Renal cortical epithelial cell (primary cell): ENCODE results near the gene NXPH3. TPM values are rescaled to one million over a fixed set of nuclear protein-coding genes. Genes with fewer than 3 reads are reported as not detected.
"Not testable (repeated sequence)": the region's sequence is repeated elsewhere in the genome, so short reads cannot be mapped to it uniquely, and the experiment has no call there.

Experiments used
- DNase-seq: peaks from one replicate; pipeline ENCODE4 v3.0.0-alpha.2; 2011; ENCODE audit warnings: low read depth
- total RNA-seq: library from RNA; depleted of rRNA; stranded (reverse); fragments of >200 nt; gene quantifications from 2 replicates; pipeline ENCODE4 v1.2.3, GENCODE V29; 2014

The NXPH3 gene
- total RNA-seq, 1 donor from 2014 or later: 0.10 TPM

- DNase-seq: no peak
Measured at GRCh38 chr17:49554694-49555494, 20.8 kb upstream of the NXPH3 start.

DNA sequence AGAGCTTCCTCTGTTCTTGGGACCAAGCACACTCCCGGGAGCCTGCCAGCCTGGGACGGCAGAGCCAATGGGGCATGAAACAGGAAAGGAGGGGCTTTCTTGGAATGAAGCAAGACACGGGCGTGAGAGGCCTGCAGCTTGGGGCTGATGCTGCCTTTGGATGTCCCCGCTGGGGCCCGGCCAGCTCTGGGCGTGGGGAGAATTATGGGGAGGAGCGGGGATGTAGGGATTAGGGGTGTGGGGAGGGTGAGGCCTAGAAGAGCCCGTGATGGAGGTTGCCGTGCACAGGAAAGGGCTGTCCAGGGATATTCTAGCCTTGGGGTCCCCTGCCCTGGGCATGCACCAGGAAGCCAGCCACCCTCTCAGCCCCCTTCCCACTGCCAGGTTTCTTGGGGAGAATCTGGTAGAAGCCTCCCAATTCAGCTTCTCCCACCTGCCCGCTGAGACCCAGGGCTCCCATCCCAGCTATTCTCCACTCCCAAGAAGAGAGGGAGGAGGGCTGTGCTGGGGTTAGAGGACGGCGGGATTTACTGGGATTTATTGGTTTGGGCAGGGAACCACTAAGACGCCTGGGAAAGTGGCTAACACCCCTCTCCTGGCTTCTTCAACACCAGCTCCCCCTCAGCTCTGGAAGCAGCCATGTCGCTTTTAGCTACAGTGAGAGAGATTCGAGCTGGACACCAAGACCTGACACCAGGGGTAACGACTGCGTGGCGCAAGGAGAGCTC lies 20.0 kb upstream of the NXPH3 start:
- peak; percentile 26 for DNase-seq

DNA sequence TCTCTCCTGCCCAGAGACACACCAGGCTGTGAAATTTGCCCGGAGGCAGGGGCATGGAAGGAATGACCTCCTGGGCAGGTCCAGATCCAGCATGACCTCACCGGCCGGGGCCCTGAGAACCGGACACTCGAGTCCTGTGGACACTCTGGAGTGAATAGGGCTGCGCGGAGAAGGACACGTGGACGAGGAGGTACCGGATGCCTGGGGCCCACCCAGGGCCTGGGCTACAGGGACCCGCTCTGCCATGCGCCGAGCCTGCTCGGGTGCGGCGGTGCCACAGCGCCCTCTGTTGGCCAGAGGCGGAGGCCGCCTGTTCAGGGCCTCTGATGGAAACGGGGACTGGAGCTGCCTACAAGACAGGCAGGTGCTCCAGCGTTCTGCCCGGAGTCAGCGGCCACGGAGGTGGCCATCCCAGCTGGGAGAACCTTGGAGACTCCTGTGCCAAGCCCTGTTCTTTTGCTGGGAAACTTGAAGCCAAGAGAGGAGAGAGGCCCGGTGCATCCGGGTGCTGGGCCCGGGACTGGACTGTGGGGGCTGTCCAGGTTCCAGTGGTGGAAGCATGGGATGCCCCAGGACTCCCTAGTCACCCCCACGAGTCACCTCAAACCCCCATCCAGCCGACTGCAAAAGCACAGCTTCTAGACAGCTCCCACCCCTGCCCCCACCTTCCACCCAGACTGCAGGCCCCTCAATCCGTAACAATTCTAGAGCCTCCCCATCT lies 19.3 kb upstream of the NXPH3 start:
- DNase-seq: peak; percentile 12

DNA sequence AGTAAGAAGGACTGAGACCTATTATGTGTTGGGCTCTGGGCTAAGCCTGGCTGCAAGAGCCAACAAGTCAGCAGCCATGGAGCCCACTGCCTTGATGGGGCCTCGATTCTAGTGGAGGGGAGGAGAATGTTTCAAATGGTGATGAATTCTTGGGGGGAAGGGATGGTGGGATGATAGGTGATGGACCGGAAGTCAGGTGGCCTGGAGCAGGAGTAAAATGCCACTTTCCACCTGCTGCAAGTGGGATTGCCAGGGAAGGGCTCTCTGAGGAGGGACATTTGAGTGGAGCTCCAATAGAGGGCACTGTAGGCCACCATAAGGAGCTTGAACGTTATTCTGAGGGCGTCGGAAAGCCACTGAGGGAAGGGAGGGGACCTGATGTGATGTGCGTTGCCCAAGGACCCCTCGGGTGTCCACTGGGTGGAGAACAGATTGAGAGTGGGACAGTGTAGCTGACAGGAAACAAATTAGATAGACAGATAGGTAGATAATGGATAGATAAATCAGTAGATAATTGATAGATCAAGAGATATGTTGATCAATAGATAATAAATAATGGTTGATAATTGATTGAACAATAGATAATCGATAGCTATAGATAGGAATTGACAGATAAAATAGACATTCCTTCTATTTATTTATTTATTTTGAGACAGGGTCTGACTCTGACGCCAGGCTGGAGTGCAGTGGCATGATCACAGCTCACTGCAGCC lies 18.2 kb upstream of the NXPH3 start:
- peak; percentile 47 for DNase-seq

GRCh38 chr17:49564638-49565037 lies 11.0 kb upstream of the NXPH3 start:
- DNase-seq: no peak

DNA sequence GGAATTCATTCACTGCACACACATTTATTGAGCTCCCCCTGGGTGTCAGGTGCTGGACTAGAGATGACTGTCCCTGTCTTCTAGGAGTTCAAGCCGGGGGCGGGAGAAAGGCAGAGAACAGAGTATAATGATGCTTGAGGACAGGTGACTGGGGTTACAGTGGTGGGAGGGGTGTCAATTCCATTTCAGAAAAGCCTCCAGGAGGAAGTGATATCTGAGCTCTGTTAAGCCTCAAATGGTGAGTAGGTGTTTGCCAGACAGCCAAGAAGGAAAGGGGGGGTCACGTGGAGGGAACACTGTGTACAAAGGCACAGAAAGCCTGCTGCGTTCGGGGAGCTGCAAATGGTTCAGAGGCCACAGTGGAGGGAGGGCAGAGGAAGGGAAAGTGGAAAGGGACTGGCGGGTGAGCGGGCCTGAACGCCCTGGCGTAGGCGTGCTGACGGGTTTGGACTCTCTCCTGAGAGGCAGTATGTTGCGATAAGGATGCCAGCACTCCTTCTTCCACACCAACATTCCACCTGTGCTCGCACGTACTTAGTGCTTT lies 9.7 kb upstream of the NXPH3 start:
- peak; percentile 60 for DNase-seq

DNA sequence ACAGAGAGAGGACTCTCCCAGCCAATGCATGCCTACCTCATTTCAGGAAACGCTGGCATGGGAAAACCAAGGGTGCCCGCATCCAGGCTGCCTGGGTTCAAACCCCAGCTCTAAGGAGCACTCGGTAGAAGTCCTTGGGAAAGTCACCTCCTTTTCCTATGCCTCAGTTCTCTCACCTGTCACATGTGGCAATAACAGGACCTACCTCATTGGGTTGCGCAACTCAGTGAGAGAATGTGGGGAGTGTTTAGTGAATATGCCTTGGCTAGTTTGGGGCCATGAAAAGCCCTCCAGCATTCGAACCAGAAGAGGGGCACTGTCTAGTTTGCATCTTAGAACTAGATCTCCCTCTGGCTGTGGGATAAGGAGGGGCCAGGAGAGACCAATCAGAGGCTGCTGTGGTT lies 9.0 kb upstream of the NXPH3 start:
- peak; percentile 28 for DNase-seq

- DNase-seq: no peak
Measured at GRCh38 chr17:49567104-49567521, 8.6 kb upstream of the NXPH3 start.

DNA sequence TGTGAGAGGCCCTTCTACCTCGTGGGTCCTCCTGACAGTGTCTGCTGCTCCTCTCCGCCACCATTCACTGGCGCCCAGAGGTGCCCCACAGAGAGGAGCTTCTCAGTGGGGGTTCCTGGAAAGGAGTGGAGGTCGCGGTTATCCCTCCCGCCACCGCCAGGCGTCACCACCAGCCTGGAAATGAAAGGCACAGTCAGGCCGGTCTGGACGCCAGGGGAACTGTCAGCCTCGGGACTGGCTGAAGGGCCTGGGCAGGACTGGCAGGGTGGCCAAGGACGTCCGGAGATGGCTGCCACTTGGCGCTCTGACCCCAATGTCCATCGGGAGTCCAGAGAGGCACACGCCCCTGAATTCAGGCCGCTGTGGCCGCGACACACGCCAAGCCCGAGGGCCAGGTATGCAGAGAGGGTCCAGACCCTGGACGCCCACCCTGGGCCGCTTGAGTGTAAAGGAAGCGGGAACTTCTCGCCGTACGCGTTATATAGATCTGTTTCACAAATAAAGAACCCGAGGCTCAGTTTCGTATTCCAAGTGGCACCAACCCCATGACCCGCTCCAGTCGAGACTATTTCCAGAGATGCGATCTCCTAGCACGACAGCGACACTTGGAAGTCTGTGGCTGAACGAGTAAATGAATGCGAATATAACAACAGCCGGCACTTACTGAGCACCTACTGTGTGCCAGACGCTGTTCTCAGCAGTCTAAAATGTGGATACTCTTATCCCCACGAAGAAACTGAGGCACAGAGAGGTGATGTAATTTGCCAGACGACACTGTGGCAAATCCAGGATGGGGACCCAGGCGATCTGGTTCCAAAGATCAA lies 7.6 kb upstream of the NXPH3 start:
- peak; percentile 47 for DNase-seq

GRCh38 chr17:49568695-49569047 lies 7.0 kb upstream of the NXPH3 start:
- not testable (repeated sequence) for DNase-seq

- DNase-seq: no peak
Measured at GRCh38 chr17:49570540-49571242, 5.0 kb upstream of the NXPH3 start.

- DNase-seq: no peak
Measured at GRCh38 chr17:49571283-49571682, 4.4 kb upstream of the NXPH3 start.

GRCh38 chr17:49571764-49572163 lies 3.9 kb upstream of the NXPH3 start:
- no peak for DNase-seq

DNA sequence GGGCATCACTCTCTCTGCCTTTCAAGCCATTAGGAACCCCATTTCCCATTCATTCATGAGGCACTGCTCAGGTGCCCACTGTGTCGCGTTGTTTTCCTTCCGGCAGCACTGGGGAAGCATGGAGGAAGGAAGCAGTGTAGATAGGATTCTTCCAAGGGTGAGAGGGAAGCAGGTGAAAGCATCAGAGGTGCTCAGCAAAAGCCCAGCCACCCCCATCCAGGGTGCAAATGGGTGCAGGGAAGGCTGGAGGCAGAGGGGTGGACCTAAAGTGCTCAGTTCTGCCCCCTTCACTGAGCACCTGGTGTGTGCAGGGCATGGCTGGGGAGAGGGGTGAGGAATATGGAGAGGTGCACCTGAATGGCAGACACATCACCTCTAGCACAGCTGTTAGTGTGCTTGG lies 3.4 kb upstream of the NXPH3 start:
- DNase-seq: no peak

- no peak for DNase-seq
Measured at GRCh38 chr17:49572806-49573420, 2.8 kb upstream of the NXPH3 start.

- DNase-seq: no peak
Measured at GRCh38 chr17:49573510-49574322, 2.0 kb upstream of the NXPH3 start.

GRCh38 chr17:49574323-49574781 lies 1.3 kb upstream of the NXPH3 start:
- no peak for DNase-seq

- no peak for DNase-seq
Measured at GRCh38 chr17:49574945-49575678, 559 bp upstream of the NXPH3 start.
